ENCODE data around the gene SESTD1.

The SESTD1 gene

DNA sequence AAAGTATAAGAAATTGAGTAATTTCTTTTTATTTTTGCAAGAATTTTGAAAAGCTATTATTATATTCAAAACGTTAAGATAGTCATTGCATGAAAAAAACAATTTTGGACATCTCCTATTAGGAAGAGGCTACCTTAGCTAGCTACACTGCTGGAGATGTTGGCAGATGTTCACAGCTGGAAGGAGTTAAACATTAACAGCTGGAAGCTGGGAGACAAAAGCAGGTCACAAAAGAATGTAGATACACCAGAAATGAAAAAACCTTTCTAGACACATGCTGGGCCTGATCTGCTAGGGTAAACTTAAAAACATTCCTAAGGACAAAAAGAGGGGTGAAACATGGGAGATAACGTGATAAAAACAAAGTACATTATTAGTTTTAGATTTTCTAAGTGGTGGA lies 84.4 kb downstream of the SESTD1 start:
- no peak for DNase-seq
- Mint-ChIP-seq H3K36me3 (ENCODE audit: low read depth) (peaks cover 47% of the 10 kb centered on the region), H3K9me3 (no peaks in the 10 kb centered on the region), H3K4me3 (no peak overlapping the region), H3K4me1 (peaks cover 7% of the 10 kb centered on the region), H3K27me3 (ENCODE audit: low read depth, poor library complexity) (peaks cover 5% of the 10 kb centered on the region), H3K27ac (no peak overlapping the region)
- TF ChIP-seq, protein P1, sequence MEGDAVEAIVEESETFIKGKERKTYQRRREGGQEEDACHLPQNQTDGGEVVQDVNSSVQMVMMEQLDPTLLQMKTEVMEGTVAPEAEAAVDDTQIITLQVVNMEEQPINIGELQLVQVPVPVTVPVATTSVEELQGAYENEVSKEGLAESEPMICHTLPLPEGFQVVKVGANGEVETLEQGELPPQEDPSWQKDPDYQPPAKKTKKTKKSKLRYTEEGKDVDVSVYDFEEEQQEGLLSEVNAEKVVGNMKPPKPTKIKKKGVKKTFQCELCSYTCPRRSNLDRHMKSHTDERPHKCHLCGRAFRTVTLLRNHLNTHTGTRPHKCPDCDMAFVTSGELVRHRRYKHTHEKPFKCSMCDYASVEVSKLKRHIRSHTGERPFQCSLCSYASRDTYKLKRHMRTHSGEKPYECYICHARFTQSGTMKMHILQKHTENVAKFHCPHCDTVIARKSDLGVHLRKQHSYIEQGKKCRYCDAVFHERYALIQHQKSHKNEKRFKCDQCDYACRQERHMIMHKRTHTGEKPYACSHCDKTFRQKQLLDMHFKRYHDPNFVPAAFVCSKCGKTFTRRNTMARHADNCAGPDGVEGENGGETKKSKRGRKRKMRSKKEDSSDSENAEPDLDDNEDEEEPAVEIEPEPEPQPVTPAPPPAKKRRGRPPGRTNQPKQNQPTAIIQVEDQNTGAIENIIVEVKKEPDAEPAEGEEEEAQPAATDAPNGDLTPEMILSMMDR (IDR thresholded peaks at IDR 0.05): no peak

DNA sequence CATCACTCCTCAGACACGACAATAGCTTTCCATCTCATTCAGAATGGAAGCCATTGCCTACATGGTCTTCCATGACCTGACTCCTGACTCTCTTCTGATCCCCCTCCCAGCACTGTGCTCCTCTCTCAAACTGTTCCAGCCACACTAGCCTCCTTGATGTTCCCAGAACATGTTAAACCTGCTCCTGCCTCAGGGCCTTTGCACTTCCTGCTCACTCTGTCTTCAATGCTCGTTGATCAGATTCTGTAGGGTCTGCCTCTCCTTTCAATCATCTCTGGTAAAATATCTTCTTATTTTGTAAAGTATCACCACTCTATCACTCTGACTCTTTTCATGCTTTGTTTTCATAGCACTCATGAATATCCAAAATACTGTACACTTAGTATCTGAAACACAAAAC lies 84.9 kb downstream of the SESTD1 start:
- peaks cover 5% of the 10 kb centered on the region for H3K27me3 Mint-ChIP-seq (ENCODE audit: low read depth, poor library complexity)
- H3K27ac Mint-ChIP-seq: peak overlapping the region; percentile 16
- TF ChIP-seq, protein P1 (IDR thresholded peaks at IDR 0.05): no peak
- peaks cover 7% of the 10 kb centered on the region for H3K4me1 Mint-ChIP-seq
- H3K9me3 Mint-ChIP-seq: no peaks in the 10 kb centered on the region
- H3K36me3 Mint-ChIP-seq (ENCODE audit: low read depth): peaks cover 47% of the 10 kb centered on the region
- no peak for DNase-seq
- no peak overlapping the region for H3K4me3 Mint-ChIP-seq

DNA sequence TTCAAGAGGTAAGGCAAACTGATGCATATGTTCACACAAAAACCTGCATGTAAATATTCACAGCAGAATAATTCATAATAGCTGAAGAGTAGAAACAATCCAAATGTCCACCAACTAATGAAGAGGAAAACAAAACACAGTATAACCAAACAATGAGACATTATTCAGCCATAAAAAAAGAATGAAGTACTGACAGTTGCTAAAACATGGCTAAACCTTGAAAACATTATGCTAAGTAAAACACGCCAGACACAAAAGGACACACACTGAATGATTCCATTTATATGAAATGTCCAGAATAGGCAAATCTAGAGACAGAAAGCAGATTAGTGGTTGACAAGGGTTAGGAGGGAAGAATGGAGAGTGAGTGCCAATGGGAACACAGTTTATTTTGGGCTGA lies 86.9 kb downstream of the SESTD1 start:
- Mint-ChIP-seq H3K36me3 (ENCODE audit: low read depth) (peaks cover 55% of the 10 kb centered on the region), H3K27me3 (ENCODE audit: low read depth, poor library complexity) (peaks cover 5% of the 10 kb centered on the region), H3K4me1 (peaks cover 18% of the 10 kb centered on the region), H3K27ac (peak overlapping the region; percentile 53), H3K4me3 (no peak overlapping the region), H3K9me3 (no peaks in the 10 kb centered on the region)
- DNase-seq: no peak
- TF ChIP-seq, protein P1 (IDR thresholded peaks at IDR 0.05): no peak

- Mint-ChIP-seq H3K27me3 (ENCODE audit: low read depth, poor library complexity) (no peaks in the 10 kb centered on the region), H3K9me3 (no peaks in the 10 kb centered on the region), H3K36me3 (ENCODE audit: low read depth) (peaks cover 53% of the 10 kb centered on the region), H3K4me3 (no peak overlapping the region), H3K27ac (no peak overlapping the region), H3K4me1 (peaks cover 20% of the 10 kb centered on the region)
- TF ChIP-seq, protein P1 (IDR thresholded peaks at IDR 0.05): no peak
- no peak for DNase-seq
These were observed 90.4 kb downstream of the SESTD1 start for GRCh38 chr2:179174240-179174639.

GRCh38 chr2:179172894-179173293 lies 91.7 kb downstream of the SESTD1 start:
- Mint-ChIP-seq H3K27me3 (ENCODE audit: low read depth, poor library complexity) (no peaks in the 10 kb centered on the region), H3K4me3 (peak overlapping the region; percentile 41), H3K36me3 (ENCODE audit: low read depth) (peaks cover 50% of the 10 kb centered on the region), H3K4me1 (peaks cover 20% of the 10 kb centered on the region), H3K27ac (peak overlapping the region; percentile 68), H3K9me3 (no peaks in the 10 kb centered on the region)
- TF ChIP-seq, protein P1 (IDR thresholded peaks at IDR 0.05): no peak
- DNase-seq: peak; percentile 3

DNA sequence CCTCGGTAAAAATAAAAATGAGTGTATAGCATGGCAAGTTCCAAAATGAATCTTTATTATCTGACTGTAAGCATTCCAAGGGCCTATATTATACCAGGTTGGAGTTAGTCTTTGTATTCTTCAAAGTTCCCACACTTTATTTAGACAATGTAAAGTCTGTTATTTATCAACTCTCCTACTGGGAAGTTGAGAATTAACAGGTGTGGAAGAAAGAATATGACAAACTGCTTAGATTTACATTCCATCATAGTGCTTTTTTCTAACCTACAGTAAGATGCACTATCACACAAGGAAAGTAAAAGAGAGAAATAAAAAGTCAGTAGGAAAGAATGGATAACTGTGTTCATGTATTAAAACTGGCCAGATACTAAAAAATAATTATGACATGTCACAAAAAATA lies 93.3 kb downstream of the SESTD1 start:
- H3K27me3 Mint-ChIP-seq (ENCODE audit: low read depth, poor library complexity): no peaks in the 10 kb centered on the region
- TF ChIP-seq, protein P1 (IDR thresholded peaks at IDR 0.05): no peak
- DNase-seq: no peak
- no peak overlapping the region for H3K27ac Mint-ChIP-seq
- H3K4me1 Mint-ChIP-seq: peaks cover 13% of the 10 kb centered on the region
- no peak overlapping the region for H3K4me3 Mint-ChIP-seq
- no peaks in the 10 kb centered on the region for H3K9me3 Mint-ChIP-seq
- H3K36me3 Mint-ChIP-seq (ENCODE audit: low read depth): peaks cover 56% of the 10 kb centered on the region
